HepG2 (cell line): ENCODE measurements around the gene ASL. TPM values are rescaled to one million over a fixed set of nuclear protein-coding genes. Genes with fewer than 3 reads are reported as not detected.
"Not testable (repeated sequence)": the region's sequence is repeated elsewhere in the genome, so short reads cannot be mapped to it uniquely, and the experiment has no call there.

ENCODE experiments used
- ATAC-seq: fragments of 200-7000 bp; cut with Tn5 transposase; 3 replicates; pipeline ENCODE4 v1.9.1; 2020; ENCODE audit warnings: mild to moderate bottlenecking, moderate library complexity
- BruUV-seq: library from RNA; stranded (reverse); fragments of 400-500 nt; replicated peaks from 2 replicates; lab custom pipeline; 2021; lab: Mats Ljungman, UMichigan
- CTCF ChIA-PET: fragments of 300-600 bp; formaldehyde crosslinking; extraction: SDS; loops from one replicate; lab custom pipeline; 2021; ENCODE audit warnings: low total read pairs, inconsistent platforms, low intra/inter-chr PET ratio; lab: Yijun Ruan, JAX
- POLR2A ChIA-PET: fragments of 350-600 bp; sonication (Branson Sonifier 250); formaldehyde crosslinking; loops from one replicate; lab custom pipeline; 2020; ENCODE audit warnings: antibody characterized with exemption, inconsistent platforms; lab: Yijun Ruan, JAX
- DNase-seq: peaks from one replicate; pipeline ENCODE4 v3.0.0-alpha.2; 2015; ENCODE audit warnings: low spot score
- FAIRE-seq: peaks from 3 replicates; lab custom pipeline; 2011; peaks lifted over from hg19 to GRCh38; lab: Jason Lieb, UNC
- H2AFZ ChIP-seq: one replicate; pipeline ENCODE4 v1.6.1; 2011; ENCODE audit warnings: low read length, inconsistent platforms
- H3K27ac ChIP-seq: fragments of 300-600 bp; 3 replicates; pipeline ENCODE4 v1.8.0; 2011; ENCODE audit warnings: mixed run types, mild to moderate bottlenecking, mixed read lengths, low read length, inconsistent platforms; ENCODE audit not compliant: insufficient read depth; ENCODE audit errors: extremely low read length
- H3K27me3 ChIP-seq, 2 experiments: fragments of 200-600 bp in 1 of 2; 2 replicates in 1 of 2; 3 replicates in 1 of 2; pipeline versions ENCODE4 v1.6.0 to v1.8.0; 2011; ENCODE audit warnings: low read length in 2 of 2, mild to moderate bottlenecking in 2 of 2, moderate library complexity in 2 of 2, inconsistent platforms in 1 of 2; ENCODE audit not compliant: insufficient read depth in 2 of 2, control insufficient read depth in 1 of 2
- H3K36me3 ChIP-seq, 2 experiments: fragments of 200-600 bp in 1 of 2; replicated peaks in 1 of 2; 2 replicates in 1 of 2; 3 replicates in 1 of 2; pipeline versions ENCODE4 v1.5.1 to v1.8.0; 2011; ENCODE audit warnings: low read length in 2 of 2, inconsistent platforms in 1 of 2; ENCODE audit not compliant: insufficient read depth in 2 of 2, control insufficient read depth in 1 of 2
- H3K4me1 ChIP-seq: 2 replicates; pipeline ENCODE4 v1.5.1; 2012; ENCODE audit warnings: low read length, inconsistent platforms; ENCODE audit not compliant: insufficient read depth
- H3K4me2 ChIP-seq: 2 replicates; pipeline ENCODE4 v1.6.0; 2011; ENCODE audit warnings: low read depth, low read length, inconsistent platforms
- H3K4me3 ChIP-seq, 3 experiments: fragments of 200-600 bp in 1 of 3; sonication (generic), shearing (Covaris generic) in 1 of 3; replicated peaks in 1 of 3; 2 replicates each; pipeline ENCODE4 v1.5.1; 2011 to 2016; ENCODE audit warnings: low read length in 3 of 3, inconsistent platforms in 2 of 3, low read depth in 2 of 3, mild to moderate bottlenecking in 2 of 3, control low read depth in 1 of 3, mixed read lengths in 1 of 3; ENCODE audit not compliant: insufficient read depth in 1 of 3
- H3K79me2 ChIP-seq: one replicate; pipeline ENCODE4 v1.6.1; 2011; ENCODE audit warnings: low read length, inconsistent platforms; ENCODE audit not compliant: insufficient read depth
- H3K9ac ChIP-seq: 2 replicates; pipeline ENCODE4 v1.6.0; 2011; ENCODE audit warnings: mild to moderate bottlenecking, low read depth, low read length, inconsistent platforms; ENCODE audit not compliant: insufficient read depth
- H3K9me3 ChIP-seq: 2 replicates; pipeline ENCODE4 v1.5.1; 2012; ENCODE audit warnings: mild to moderate bottlenecking, low read length
- H4K20me1 ChIP-seq: 2 replicates; pipeline ENCODE4 v1.6.0; 2011; ENCODE audit warnings: inconsistent platforms, mild to moderate bottlenecking, low read length, moderate library complexity; ENCODE audit not compliant: insufficient read depth
- CEBPG ChIP-seq: IDR thresholded peaks from 2 replicates; pipeline ENCODE4 v1.6.1; 2016
- NR2F6 ChIP-seq, 2 experiments: IDR thresholded peaks; 2 replicates each; pipeline ENCODE4 v1.6.1; 2016; ENCODE audit warnings: antibody characterized with exemption in 1 of 2, mild to moderate bottlenecking in 1 of 2
- ZNF362 ChIP-seq: sonication (generic); formaldehyde crosslinking; IDR thresholded peaks from 2 replicates; pipeline ENCODE4 v1.4.0; 2020; ENCODE audit warnings: missing genetic modification reagents, mild to moderate bottlenecking, borderline replicate concordance
- ZNF770 ChIP-seq: sonication (generic); formaldehyde crosslinking; IDR thresholded peaks from 2 replicates; pipeline ENCODE4 v1.5.0; 2020; ENCODE audit warnings: mild to moderate bottlenecking, missing genetic modification reagents
- WGBS: methylation state at CpG from one replicate; pipeline ENCODE4 v1.1.6; 2017; ENCODE audit warnings: low lambda C conversion rate; 5-methylcytosine and 5-hydroxymethylcytosine counted together
- in situ Hi-C: cut with HindIII; loops from 2 replicates; pipeline ENCODE4 v1.10.0; 2017; ENCODE audit warnings: low pct_unique_long_range_greater_than_20kb; ENCODE audit not compliant: extremely low pct_ligation_motif_present
- intact Hi-C: fragments of 100-400 bp; cut with micrococcal nuclease; formaldehyde crosslinking; loops from one replicate; pipeline ENCODE4 v1.10.0; 2022; ENCODE audit not compliant: unreplicated experiment
- polyA plus RNA-seq, 8 experiments: library from polyadenylated mRNA; depleted of rRNA in 3 of 8; stranded (reverse) in 7 of 8; unstranded in 1 of 8; fragments of >200 nt; fragmentation: Illumina TruSeq in 4 of 8; extraction: Trizol in 4 of 8; gene quantifications; 2 replicates each; pipeline versions ENCODE4 v1.2.1 to v1.2.3, GENCODE V29; 2011 to 2016; ENCODE audit warnings: low read depth in 4 of 8, missing spikeins in 1 of 8, mixed read lengths in 1 of 8; ENCODE audit not compliant: insufficient read depth in 1 of 8
- total RNA-seq, 5 experiments: library from RNA; depleted of rRNA; stranded (reverse); fragments of >200 nt; fragmentation: Illumina TruSeq; extraction: Trizol; gene quantifications; 2 replicates each; pipeline ENCODE4 v1.2.3, GENCODE V29; 2016; ENCODE audit warnings: low read depth in 1 of 5

ASL gene
- total and polyA plus RNA-seq, 2 of the 13 experiments (the other 11 are each of a cell fraction or from before 2014, with no cell fraction given) = 71.4 to 96.5 TPM

GRCh38 chr7:66108410-66108809 is 32.8 kb downstream of the ASL start:
- H3K9ac ChIP-seq; ATAC-seq; H3K27ac ChIP-seq; H3K27me3 ChIP-seq; H3K36me3 ChIP-seq; CTCF ChIA-PET; TF ChIP-seq NR2F6 (CRISPR knock-in tag; IDR thresholded peaks at IDR 0.05): not testable (repeated sequence)
- H3K4me1 ChIP-seq = peaks cover 18% of the 10 kb centered on the region
- peak; percentile 72; the same call in 1 of the 2 replicates for TF ChIP-seq ZNF770 (CRISPR knock-in tag)
- TF ChIP-seq ZNF362 = 0 out of 2 replicates have a peak, but pooled peaks have one; percentile 14
- 0 out of 2 replicates have a peak, but pooled peaks have one; percentile 12 for TF ChIP-seq CEBPG (CRISPR knock-in tag)
- peak; percentile 34; the same call in 1 of the 2 replicates for TF ChIP-seq NR2F6 (IDR thresholded peaks at IDR 0.05)
- TF ChIP-seq, all 625 proteins: peak for 4; not testable (repeated sequence) for 621
- H3K4me3 ChIP-seq, H3K9me3 ChIP-seq, FAIRE-seq, in situ Hi-C loops, H4K20me1 ChIP-seq, DNase-seq, H3K79me2 ChIP-seq, H3K4me2 ChIP-seq, H2AFZ ChIP-seq, intact Hi-C loops, BruUV-seq, POLR2A ChIA-PET: not testable (repeated sequence)
- 48% methylated on average over 5 of the region's 5 CpGs for WGBS
